MG63 (cell line): Measurements from ENCODE around the gene PRKCA. TPM values are rescaled to one million over a fixed set of nuclear protein-coding genes. Genes with fewer than 3 reads are reported as not detected.
"Not testable (repeated sequence)": the region's sequence is repeated elsewhere in the genome, so short reads cannot be mapped to it uniquely, and the experiment has no call there.

Experiments used
- DNase-seq: peaks from one replicate; pipeline ENCODE4 v3.0.0-alpha.2; 2020
- H3K27me3 ChIP-seq: fragments of 250-450 bp; sonication (Bioruptor Pico); 2 replicates; pipeline ENCODE4 v1.5.1; 2020; ENCODE audit warnings: mild to moderate bottlenecking, moderate library complexity
- H3K36me3 ChIP-seq: fragments of 250-450 bp; sonication (Bioruptor Pico); 2 replicates; pipeline ENCODE4 v1.5.1; 2020; ENCODE audit warnings: mild to moderate bottlenecking, moderate library complexity
- H3K4me3 ChIP-seq: fragments of 250-450 bp; sonication (Bioruptor Pico); 2 replicates; pipeline ENCODE4 v1.5.1; 2020; ENCODE audit warnings: mild to moderate bottlenecking, moderate library complexity
- H3K9me3 ChIP-seq: fragments of 250-450 bp; sonication (Bioruptor Pico); 2 replicates; pipeline ENCODE4 v1.5.1; 2020; ENCODE audit warnings: mild to moderate bottlenecking, moderate library complexity
- total RNA-seq: library from RNA; depleted of rRNA; stranded (reverse); fragments of >200 nt; shearing (Covaris generic); gene quantifications from 2 replicates; pipeline ENCODE4 v1.2.3, GENCODE V29; 2014; ENCODE audit warnings: low replicate concordance

PRKCA gene
- total RNA-seq, 1 experiment from 2014 or later: 17.3 TPM

- DNase-seq, H3K9me3 ChIP-seq, H3K36me3 ChIP-seq, H3K27me3 ChIP-seq, H3K4me3 ChIP-seq: not testable (repeated sequence)
These were observed 423.0 kb downstream of the PRKCA start for GRCh38 chr17:66725438-66725837.

- no peak for DNase-seq
- no peak overlapping the region for H3K4me3 ChIP-seq
- no peaks in the 10 kb centered on the region; the same call in 1 of the 2 replicates for H3K36me3 ChIP-seq
- no peaks in the 10 kb centered on the region for H3K27me3 ChIP-seq
- no peaks in the 10 kb centered on the region for H3K9me3 ChIP-seq
These were observed 423.5 kb downstream of the PRKCA start for GRCh38 chr17:66725956-66726355.

GRCh38 chr17:66726371-66726770 is 424.0 kb downstream of the PRKCA start:
- no peaks in the 10 kb centered on the region for H3K9me3 ChIP-seq
- DNase-seq: no peak
- no peak overlapping the region for H3K4me3 ChIP-seq
- no peaks in the 10 kb centered on the region; the same call in 1 of the 2 replicates for H3K36me3 ChIP-seq
- H3K27me3 ChIP-seq: no peaks in the 10 kb centered on the region

GRCh38 chr17:66726846-66727245 is 424.4 kb downstream of the PRKCA start:
- Histone ChIP-seq H3K27me3 (no peaks in the 10 kb centered on the region), H3K4me3 (no peak overlapping the region), H3K9me3 (no peaks in the 10 kb centered on the region), H3K36me3 (no peaks in the 10 kb centered on the region; the same call in 1 of the 2 replicates)
- no peak for DNase-seq

GRCh38 chr17:66727634-66728570 is 425.5 kb downstream of the PRKCA start:
- DNase-seq: peak; percentile 36
- Histone ChIP-seq H3K9me3 (no peaks in the 10 kb centered on the region), H3K36me3 (peaks cover 5% of the 10 kb centered on the region), H3K27me3 (no peaks in the 10 kb centered on the region), H3K4me3 (no peak overlapping the region)

- no peaks in the 10 kb centered on the region for H3K9me3 ChIP-seq
- H3K4me3 ChIP-seq: no peak overlapping the region
- peaks cover 13% of the 10 kb centered on the region for H3K36me3 ChIP-seq
- no peaks in the 10 kb centered on the region for H3K27me3 ChIP-seq
- DNase-seq: no peak
These were observed 428.1 kb downstream of the PRKCA start for GRCh38 chr17:66730461-66730923.

- Histone ChIP-seq H3K9me3 (no peaks in the 10 kb centered on the region), H3K36me3 (peaks cover 26% of the 10 kb centered on the region), H3K27me3 (no peaks in the 10 kb centered on the region)
These were observed 431.3 kb downstream of the PRKCA start for GRCh38 chr17:66733759-66734158.

GRCh38 chr17:66734186-66734943 is 432.0 kb downstream of the PRKCA start:
- Histone ChIP-seq H3K27me3 (no peaks in the 10 kb centered on the region), H3K36me3 (peaks cover 29% of the 10 kb centered on the region), H3K9me3 (no peaks in the 10 kb centered on the region), H3K4me3 (no peak overlapping the region)
- DNase-seq: no peak

More at GRCh38 chr17:66733759-66734158, 431.3 kb downstream of the PRKCA start:
- no peak for DNase-seq
- no peak overlapping the region for H3K4me3 ChIP-seq

GRCh38 chr17:66737524-66737923 is 435.1 kb downstream of the PRKCA start:
- no peaks in the 10 kb centered on the region for H3K9me3 ChIP-seq
- no peak for DNase-seq
- H3K27me3 ChIP-seq: no peaks in the 10 kb centered on the region
- H3K36me3 ChIP-seq: peaks cover 36% of the 10 kb centered on the region
- no peak overlapping the region for H3K4me3 ChIP-seq

- Histone ChIP-seq H3K27me3 (no peaks in the 10 kb centered on the region), H3K9me3 (no peaks in the 10 kb centered on the region), H3K4me3 (no peak overlapping the region), H3K36me3 (peaks cover 36% of the 10 kb centered on the region)
- DNase-seq: no peak
These were observed 435.9 kb downstream of the PRKCA start for GRCh38 chr17:66738301-66738700.

GRCh38 chr17:66739553-66739952 is 437.1 kb downstream of the PRKCA start:
- no peak for DNase-seq
- Histone ChIP-seq H3K36me3 (peaks cover 38% of the 10 kb centered on the region), H3K4me3 (no peak overlapping the region), H3K27me3 (no peaks in the 10 kb centered on the region), H3K9me3 (no peaks in the 10 kb centered on the region)

- H3K9me3 ChIP-seq: no peaks in the 10 kb centered on the region
- H3K4me3 ChIP-seq: no peak overlapping the region
- H3K27me3 ChIP-seq: no peaks in the 10 kb centered on the region
- DNase-seq: no peak
- H3K36me3 ChIP-seq: peaks cover 35% of the 10 kb centered on the region
These were observed 437.8 kb downstream of the PRKCA start for GRCh38 chr17:66740226-66740625.

- H3K9me3 ChIP-seq: no peaks in the 10 kb centered on the region
- DNase-seq: no peak
- no peaks in the 10 kb centered on the region for H3K27me3 ChIP-seq
- H3K36me3 ChIP-seq: peaks cover 25% of the 10 kb centered on the region
- H3K4me3 ChIP-seq: no peak overlapping the region
These were observed 441.1 kb downstream of the PRKCA start for GRCh38 chr17:66743511-66743910.

- no peak for DNase-seq
- Histone ChIP-seq H3K9me3 (no peaks in the 10 kb centered on the region), H3K27me3 (no peaks in the 10 kb centered on the region), H3K4me3 (no peak overlapping the region), H3K36me3 (peaks cover 17% of the 10 kb centered on the region)
These were observed 444.3 kb downstream of the PRKCA start for GRCh38 chr17:66746736-66747135.

GRCh38 chr17:66747578-66748275 is 445.3 kb downstream of the PRKCA start:
- DNase-seq: peak; percentile 31
- no peaks in the 10 kb centered on the region for H3K27me3 ChIP-seq

GRCh38 chr17:66748578-66748977 is 446.2 kb downstream of the PRKCA start:
- H3K9me3 ChIP-seq: no peaks in the 10 kb centered on the region
- DNase-seq: no peak
- no peak overlapping the region for H3K4me3 ChIP-seq
- no peaks in the 10 kb centered on the region for H3K27me3 ChIP-seq
- H3K36me3 ChIP-seq: peaks cover 3% of the 10 kb centered on the region

More at GRCh38 chr17:66747578-66748275, 445.3 kb downstream of the PRKCA start:
- Histone ChIP-seq H3K4me3 (no peak overlapping the region), H3K9me3 (no peaks in the 10 kb centered on the region), H3K36me3 (peaks cover 9% of the 10 kb centered on the region)
